B cell (primary cell): ENCODE data around the gene MEGF8. TPM values are rescaled to one million over a fixed set of nuclear protein-coding genes. Genes with fewer than 3 reads are reported as not detected.

Experiments used
- ATAC-seq: fragments of 200-7000 bp; cut with Tn5 transposase; one replicate; pipeline ENCODE4 v1.10.0; 2021; ENCODE audit warnings: low read depth, mild to moderate bottlenecking, moderate number of reproducible peaks, moderate library complexity
- CTCF ChIA-PET: fragments of 350-600 bp; sonication (Branson Sonifier 250); formaldehyde crosslinking; loops from one replicate; lab custom pipeline; 2021; ENCODE audit warnings: antibody characterized with exemption, inconsistent platforms; lab: Charles Lee
- POLR2A ChIA-PET: fragments of 350-600 bp; sonication (Branson Sonifier 250); formaldehyde crosslinking; loops from one replicate; lab custom pipeline; 2021; ENCODE audit warnings: antibody characterized with exemption; lab: Charles Lee
- DNase-seq: peaks from one replicate; pipeline ENCODE4 v3.0.0; 2013
- H2AFZ ChIP-seq: 2 replicates; pipeline ENCODE4 v1.6.1; 2012; ENCODE audit warnings: mild to moderate bottlenecking, low read depth, low read length; ENCODE audit not compliant: insufficient read depth, poor library complexity, severe bottlenecking
- H3K27ac ChIP-seq, 2 donors: 1 replicate in 1 of 2; 2 replicates in 1 of 2; pipeline ENCODE4 v1.5.1; 2012 to 2013; ENCODE audit warnings: low read length in 2 of 2, mild to moderate bottlenecking in 2 of 2, moderate library complexity in 1 of 2
- H3K27me3 ChIP-seq, 4 experiments: fragments of 200-600 bp in 1 of 4; sonication (generic) in 1 of 4; replicated peaks in 1 of 4; 1 replicate in 2 of 4; 2 replicates in 2 of 4; pipeline versions ENCODE4 v1.6.1 to v1.7.0; 2013 to 2016; ENCODE audit warnings: low read length in 3 of 4, mild to moderate bottlenecking in 2 of 4, mixed read lengths in 1 of 4, moderate library complexity in 1 of 4; ENCODE audit not compliant: insufficient read depth in 4 of 4, control insufficient read depth in 3 of 4; ENCODE audit errors: control extremely low read depth in 1 of 4
- H3K36me3 ChIP-seq, 2 experiments: replicated peaks in 1 of 2; 1 replicate in 1 of 2; 2 replicates in 1 of 2; pipeline versions ENCODE4 v1.6.1 to v1.7.1; 2013; ENCODE audit warnings: low read length in 1 of 2; ENCODE audit not compliant: insufficient read depth in 2 of 2, control insufficient read depth in 1 of 2; ENCODE audit errors: control extremely low read depth in 1 of 2, extremely low read depth in 1 of 2
- H3K4me1 ChIP-seq, 2 donors: fragments of 200-600 bp in 1 of 2; sonication (generic) in 1 of 2; 1 replicate in 1 of 2; 2 replicates in 1 of 2; pipeline versions ENCODE4 v1.5.1 to v1.6.1; 2013 to 2017; ENCODE audit warnings: low read length in 2 of 2; ENCODE audit not compliant: control insufficient read depth in 2 of 2, insufficient read depth in 2 of 2
- H3K4me2 ChIP-seq: replicated peaks from 2 replicates; pipeline ENCODE3; 2012; ENCODE audit warnings: mild to moderate bottlenecking, low read depth, low read length; ENCODE audit not compliant: poor library complexity, severe bottlenecking
- H3K4me3 ChIP-seq, 5 experiments: fragments of 200-600 bp in 1 of 5; sonication (generic) in 1 of 5; 1 replicate in 3 of 5; 2 replicates in 2 of 5; pipeline versions ENCODE4 v1.5.1 to v1.7.0; 2011 to 2016; ENCODE audit warnings: low read length in 4 of 5, mild to moderate bottlenecking in 4 of 5, low read depth in 2 of 5, control low read depth in 1 of 5, moderate library complexity in 1 of 5; ENCODE audit not compliant: insufficient read depth in 1 of 5; ENCODE audit errors: control extremely low read depth in 1 of 5, extremely low read depth in 1 of 5
- H3K79me2 ChIP-seq: fragments of 200-600 bp; sonication (generic); one replicate; pipeline ENCODE4 v1.6.0; 2016; ENCODE audit warnings: low read length; ENCODE audit not compliant: control insufficient read depth, insufficient read depth
- H3K9ac ChIP-seq: fragments of 200-600 bp; sonication (generic); 2 replicates; pipeline ENCODE4 v1.6.1; 2017; ENCODE audit warnings: mild to moderate bottlenecking, low read length, moderate library complexity
- H3K9me3 ChIP-seq, 3 donors: one replicate each; pipeline versions ENCODE4 v1.6.1 to v1.7.1; 2013; ENCODE audit warnings: low read length in 2 of 3; ENCODE audit not compliant: control insufficient read depth in 2 of 3, insufficient read depth in 1 of 3; ENCODE audit errors: control extremely low read depth in 1 of 3
- H4K20me1 ChIP-seq: 2 replicates; pipeline ENCODE4 v1.6.0; 2012; ENCODE audit warnings: mild to moderate bottlenecking, low read length; ENCODE audit not compliant: insufficient read depth, control insufficient read depth, poor library complexity, severe bottlenecking
- H3K27ac Mint-ChIP-seq: one replicate; pipeline ENCODE4 v1.8.0; 2021; ENCODE audit warnings: mixed read lengths
- H3K27me3 Mint-ChIP-seq: one replicate; pipeline ENCODE4 v1.8.0; 2021; ENCODE audit warnings: mixed read lengths
- H3K4me1 Mint-ChIP-seq: one replicate; pipeline ENCODE4 v1.8.0; 2021; ENCODE audit warnings: mixed read lengths
- H3K4me3 Mint-ChIP-seq: one replicate; pipeline ENCODE4 v1.8.0; 2021; ENCODE audit warnings: mixed read lengths
- H3K9me3 Mint-ChIP-seq: one replicate; pipeline ENCODE4 v1.8.0; 2022; ENCODE audit warnings: mixed read lengths; ENCODE audit not compliant: insufficient read depth
- CTCF ChIP-seq: fragments of 200-600 bp; IDR thresholded peaks from one replicate; pipeline ENCODE4 v1.8.0; 2022; ENCODE audit warnings: antibody characterized with exemption, mild to moderate bottlenecking
- EZH2 ChIP-seq: IDR thresholded peaks from 2 replicates; pipeline ENCODE4 v1.6.1; 2012; ENCODE audit warnings: borderline replicate concordance, low read depth, mild to moderate bottlenecking, moderate library complexity, low read length; ENCODE audit not compliant: insufficient read depth, poor library complexity, severe bottlenecking
- WGBS: methylation state at CpG from one replicate; pipeline ENCODE4 v1.1.5; 2013; ENCODE audit warnings: missing lambda C conversion rate; ENCODE audit not compliant: insufficient coverage; 5-methylcytosine and 5-hydroxymethylcytosine counted together
- intact Hi-C: fragments of 100-400 bp; cut with micrococcal nuclease; formaldehyde crosslinking; loops from one replicate; pipeline ENCODE4 v1.10.0; 2022
- polyA plus RNA-seq: library from polyadenylated mRNA; depleted of rRNA; stranded (reverse); fragments of >200 nt; gene quantifications from 2 replicates; pipeline ENCODE4 v1.2.3, GENCODE V29; 2012
- total RNA-seq, 2 donors: library from RNA; stranded (reverse); fragments of 120-200 nt in 1 of 2; gene quantifications; 1 replicate in 1 of 2; 2 replicates in 1 of 2; pipeline versions ENCODE4 v1.2.3 to v1.2.4, GENCODE V29; 2013 to 2022

MEGF8 gene
- total and polyA plus RNA-seq, 2 donors (not counting 1 experiment from before 2014, with no cell fraction given): 8.2 to 26.5 TPM

- H3K9me3 Mint-ChIP-seq: no peaks in the 10 kb centered on the region
- H3K4me3 Mint-ChIP-seq: no peak overlapping the region
- intact Hi-C loops: no loop called here
- H3K36me3 ChIP-seq: peaks cover 1 to 73% of the 10 kb centered on the region in 2 experiments
- TF ChIP-seq EZH2 (no peak), CTCF (no peak)
- no peak overlapping the region for H3K27ac ChIP-seq
- H3K79me2 ChIP-seq: no peaks in the 10 kb centered on the region
- H4K20me1 ChIP-seq: peaks cover 21% of the 10 kb centered on the region
- no peaks in the 10 kb centered on the region for H3K27me3 ChIP-seq
- no peaks in the 10 kb centered on the region for H3K27me3 Mint-ChIP-seq
- H3K4me3 ChIP-seq: no peak overlapping the region
- H3K4me1 ChIP-seq: peaks cover 3 to 10% of the 10 kb centered on the region in 2 donors
- ATAC-seq (no peak), DNase-seq (no peak)
- 94% methylated on average over 27 of the region's 27 CpGs for WGBS
- H3K4me1 Mint-ChIP-seq: peaks cover 12% of the 10 kb centered on the region
- H3K9me3 ChIP-seq: no peaks in the 10 kb centered on the region
- H3K4me2 ChIP-seq: no peak overlapping the region
- no peak overlapping the region for H3K9ac ChIP-seq
- no peak overlapping the region for H2AFZ ChIP-seq
- ChIA-PET POLR2A (no interaction called here), CTCF (interaction anchor here (1.7 to 2.3 kb wide), 2 partner anchors 160 to 184 kb away, joined by 5 to 6 read pairs; partner anchors contain the start of gene POU2F2)
- H3K27ac Mint-ChIP-seq: no peak overlapping the region
Observed at GRCh38 chr19:42292042-42292960, 33.1 kb upstream of the MEGF8 start.

- intact Hi-C loops: no loop called here
Observed at GRCh38 chr19:42292963-42293362, 32.5 kb upstream of the MEGF8 start.

More at GRCh38 chr19:42292963-42293362, 32.5 kb upstream of the MEGF8 start:
- H3K4me3 ChIP-seq: no peak overlapping the region
- H4K20me1 ChIP-seq: peaks cover 21% of the 10 kb centered on the region
- ChIA-PET CTCF (interaction anchor here (1.0 to 2.3 kb wide), 3 partner anchors 11 to 160 kb away, joined by 3 to 6 read pairs (median 4); partner anchors contain the start of gene POU2F2), POLR2A (interaction anchor here (0.7 kb wide), 1 partner anchor 24 kb away, joined by 4 read pairs; the partner anchor contains the start of gene CIC)
- H3K4me2 ChIP-seq: no peak overlapping the region
- no peak overlapping the region for H2AFZ ChIP-seq
- TF ChIP-seq CTCF (no peak), EZH2 (no peak)
- peaks cover 11% of the 10 kb centered on the region for H3K4me1 Mint-ChIP-seq
- H3K36me3 ChIP-seq: peaks cover 1 to 68% of the 10 kb centered on the region in 2 experiments
- peaks cover 3 to 10% of the 10 kb centered on the region in 2 donors for H3K4me1 ChIP-seq
- no peak for ATAC-seq
- no peaks in the 10 kb centered on the region for H3K9me3 ChIP-seq
- no peaks in the 10 kb centered on the region for H3K9me3 Mint-ChIP-seq
- H3K79me2 ChIP-seq: no peaks in the 10 kb centered on the region
- 97% methylated on average over 14 of the region's 14 CpGs for WGBS
- DNase-seq: no peak
- no peaks in the 10 kb centered on the region for H3K27me3 Mint-ChIP-seq
- no peaks in the 10 kb centered on the region for H3K27me3 ChIP-seq
- H3K9ac ChIP-seq: no peak overlapping the region
- H3K4me3 Mint-ChIP-seq: no peak overlapping the region
- H3K27ac Mint-ChIP-seq: peak overlapping the region; percentile 7
- H3K27ac ChIP-seq: no peak overlapping the region
